B cell (primary cell): ENCODE data around the gene TIGD3. TPM values are rescaled to one million over a fixed set of nuclear protein-coding genes. Genes with fewer than 3 reads are reported as not detected.

Experiments
- ATAC-seq: fragments of 200-7000 bp; cut with Tn5 transposase; one replicate; pipeline ENCODE4 v1.10.0; 2021; ENCODE audit warnings: low read depth, mild to moderate bottlenecking, moderate number of reproducible peaks, moderate library complexity
- CTCF ChIA-PET: fragments of 350-600 bp; sonication (Branson Sonifier 250); formaldehyde crosslinking; loops from one replicate; lab custom pipeline; 2021; ENCODE audit warnings: antibody characterized with exemption, inconsistent platforms; lab: Charles Lee
- POLR2A ChIA-PET: fragments of 350-600 bp; sonication (Branson Sonifier 250); formaldehyde crosslinking; loops from one replicate; lab custom pipeline; 2021; ENCODE audit warnings: antibody characterized with exemption; lab: Charles Lee
- DNase-seq: peaks from one replicate; pipeline ENCODE4 v3.0.0; 2013
- H2AFZ ChIP-seq: 2 replicates; pipeline ENCODE4 v1.6.1; 2012; ENCODE audit warnings: mild to moderate bottlenecking, low read depth, low read length; ENCODE audit not compliant: insufficient read depth, poor library complexity, severe bottlenecking
- H3K27ac ChIP-seq, 2 donors: 1 replicate in 1 of 2; 2 replicates in 1 of 2; pipeline ENCODE4 v1.5.1; 2012 to 2013; ENCODE audit warnings: low read length in 2 of 2, mild to moderate bottlenecking in 2 of 2, moderate library complexity in 1 of 2
- H3K27me3 ChIP-seq, 4 experiments: fragments of 200-600 bp in 1 of 4; sonication (generic) in 1 of 4; replicated peaks in 1 of 4; 1 replicate in 2 of 4; 2 replicates in 2 of 4; pipeline versions ENCODE4 v1.6.1 to v1.7.0; 2013 to 2016; ENCODE audit warnings: low read length in 3 of 4, mild to moderate bottlenecking in 2 of 4, mixed read lengths in 1 of 4, moderate library complexity in 1 of 4; ENCODE audit not compliant: insufficient read depth in 4 of 4, control insufficient read depth in 3 of 4; ENCODE audit errors: control extremely low read depth in 1 of 4
- H3K36me3 ChIP-seq, 2 experiments: replicated peaks in 1 of 2; 1 replicate in 1 of 2; 2 replicates in 1 of 2; pipeline versions ENCODE4 v1.6.1 to v1.7.1; 2013; ENCODE audit warnings: low read length in 1 of 2; ENCODE audit not compliant: insufficient read depth in 2 of 2, control insufficient read depth in 1 of 2; ENCODE audit errors: control extremely low read depth in 1 of 2, extremely low read depth in 1 of 2
- H3K4me1 ChIP-seq, 2 donors: fragments of 200-600 bp in 1 of 2; sonication (generic) in 1 of 2; 1 replicate in 1 of 2; 2 replicates in 1 of 2; pipeline versions ENCODE4 v1.5.1 to v1.6.1; 2013 to 2017; ENCODE audit warnings: low read length in 2 of 2; ENCODE audit not compliant: control insufficient read depth in 2 of 2, insufficient read depth in 2 of 2
- H3K4me2 ChIP-seq: replicated peaks from 2 replicates; pipeline ENCODE3; 2012; ENCODE audit warnings: mild to moderate bottlenecking, low read depth, low read length; ENCODE audit not compliant: poor library complexity, severe bottlenecking
- H3K4me3 ChIP-seq, 5 experiments: fragments of 200-600 bp in 1 of 5; sonication (generic) in 1 of 5; 1 replicate in 3 of 5; 2 replicates in 2 of 5; pipeline versions ENCODE4 v1.5.1 to v1.7.0; 2011 to 2016; ENCODE audit warnings: low read length in 4 of 5, mild to moderate bottlenecking in 4 of 5, low read depth in 2 of 5, control low read depth in 1 of 5, moderate library complexity in 1 of 5; ENCODE audit not compliant: insufficient read depth in 1 of 5; ENCODE audit errors: control extremely low read depth in 1 of 5, extremely low read depth in 1 of 5
- H3K79me2 ChIP-seq: fragments of 200-600 bp; sonication (generic); one replicate; pipeline ENCODE4 v1.6.0; 2016; ENCODE audit warnings: low read length; ENCODE audit not compliant: control insufficient read depth, insufficient read depth
- H3K9ac ChIP-seq: fragments of 200-600 bp; sonication (generic); 2 replicates; pipeline ENCODE4 v1.6.1; 2017; ENCODE audit warnings: mild to moderate bottlenecking, low read length, moderate library complexity
- H3K9me3 ChIP-seq, 3 donors: one replicate each; pipeline versions ENCODE4 v1.6.1 to v1.7.1; 2013; ENCODE audit warnings: low read length in 2 of 3; ENCODE audit not compliant: control insufficient read depth in 2 of 3, insufficient read depth in 1 of 3; ENCODE audit errors: control extremely low read depth in 1 of 3
- H4K20me1 ChIP-seq: 2 replicates; pipeline ENCODE4 v1.6.0; 2012; ENCODE audit warnings: mild to moderate bottlenecking, low read length; ENCODE audit not compliant: insufficient read depth, control insufficient read depth, poor library complexity, severe bottlenecking
- H3K27ac Mint-ChIP-seq: one replicate; pipeline ENCODE4 v1.8.0; 2021; ENCODE audit warnings: mixed read lengths
- H3K27me3 Mint-ChIP-seq: one replicate; pipeline ENCODE4 v1.8.0; 2021; ENCODE audit warnings: mixed read lengths
- H3K4me1 Mint-ChIP-seq: one replicate; pipeline ENCODE4 v1.8.0; 2021; ENCODE audit warnings: mixed read lengths
- H3K4me3 Mint-ChIP-seq: one replicate; pipeline ENCODE4 v1.8.0; 2021; ENCODE audit warnings: mixed read lengths
- H3K9me3 Mint-ChIP-seq: one replicate; pipeline ENCODE4 v1.8.0; 2022; ENCODE audit warnings: mixed read lengths; ENCODE audit not compliant: insufficient read depth
- CTCF ChIP-seq: fragments of 200-600 bp; IDR thresholded peaks from one replicate; pipeline ENCODE4 v1.8.0; 2022; ENCODE audit warnings: antibody characterized with exemption, mild to moderate bottlenecking
- EZH2 ChIP-seq: IDR thresholded peaks from 2 replicates; pipeline ENCODE4 v1.6.1; 2012; ENCODE audit warnings: borderline replicate concordance, low read depth, mild to moderate bottlenecking, moderate library complexity, low read length; ENCODE audit not compliant: insufficient read depth, poor library complexity, severe bottlenecking
- WGBS: methylation state at CpG from one replicate; pipeline ENCODE4 v1.1.5; 2013; ENCODE audit warnings: missing lambda C conversion rate; ENCODE audit not compliant: insufficient coverage; 5-methylcytosine and 5-hydroxymethylcytosine counted together
- intact Hi-C: fragments of 100-400 bp; cut with micrococcal nuclease; formaldehyde crosslinking; loops from one replicate; pipeline ENCODE4 v1.10.0; 2022
- polyA plus RNA-seq: library from polyadenylated mRNA; depleted of rRNA; stranded (reverse); fragments of >200 nt; gene quantifications from 2 replicates; pipeline ENCODE4 v1.2.3, GENCODE V29; 2012
- total RNA-seq, 2 donors: library from RNA; stranded (reverse); fragments of 120-200 nt in 1 of 2; gene quantifications; 1 replicate in 1 of 2; 2 replicates in 1 of 2; pipeline versions ENCODE4 v1.2.3 to v1.2.4, GENCODE V29; 2013 to 2022

Gene TIGD3
- total and polyA plus RNA-seq, 2 donors (not counting 1 experiment from before 2014, with no cell fraction given): 3.8 to 6.1 TPM

GRCh38 chr11:65395961-65396530, 41.5 kb downstream of the TIGD3 start:
- Histone ChIP-seq H3K27ac (no peak overlapping the region), H3K36me3 (peaks cover 0 to 77% of the 10 kb centered on the region in 2 experiments), H2AFZ (no peak overlapping the region), H4K20me1 (peaks cover 23% of the 10 kb centered on the region), H3K27me3 (no peaks in the 10 kb centered on the region), H3K4me2 (no peak overlapping the region), H3K9ac (no peak overlapping the region), H3K9me3 (no peaks in the 10 kb centered on the region), H3K79me2 (peaks cover 38% of the 10 kb centered on the region), H3K4me3 (no peak overlapping the region), H3K4me1 (peaks cover 6 to 10% of the 10 kb centered on the region in 2 donors)
- no peak overlapping the region for H3K27ac Mint-ChIP-seq
- H3K4me3 Mint-ChIP-seq: no peak overlapping the region
- intact Hi-C loops: no loop called here
- CTCF ChIA-PET: no interaction called here
- TF ChIP-seq EZH2: no peak
- TF ChIP-seq CTCF: no peak
- H3K4me1 Mint-ChIP-seq: peaks cover 14% of the 10 kb centered on the region
- no peaks in the 10 kb centered on the region for H3K9me3 Mint-ChIP-seq
- DNase-seq (no peak), ATAC-seq (no peak)
- no peaks in the 10 kb centered on the region for H3K27me3 Mint-ChIP-seq
- WGBS: 93% methylated on average over 15 of the region's 15 CpGs
- POLR2A ChIA-PET: interaction anchor here (0.6 kb wide), 1 partner anchor 121 kb away, joined by 9 read pairs; no protein-coding TSS in a partner anchor
